GM12875 (cell line): ENCODE results near the gene NIN.
A peak's percentile ranks its signal among the peaks of the same experiment; 100 is the strongest.

Source experiments
- H3K4me3 ChIP-seq: one replicate; pipeline ENCODE4 v1.5.1; 2011; ENCODE audit warnings: low read depth, low read length, control low read depth
- TF ChIP-seq, protein P1 (sequence below): IDR thresholded peaks from 2 replicates; pipeline ENCODE4 v1.5.1; 2011; ENCODE audit warnings: low read depth, mild to moderate bottlenecking, control low read depth, inconsistent platforms, low read length, moderate library complexity, borderline replicate concordance; ENCODE audit not compliant: insufficient read depth

NIN gene

DNA sequence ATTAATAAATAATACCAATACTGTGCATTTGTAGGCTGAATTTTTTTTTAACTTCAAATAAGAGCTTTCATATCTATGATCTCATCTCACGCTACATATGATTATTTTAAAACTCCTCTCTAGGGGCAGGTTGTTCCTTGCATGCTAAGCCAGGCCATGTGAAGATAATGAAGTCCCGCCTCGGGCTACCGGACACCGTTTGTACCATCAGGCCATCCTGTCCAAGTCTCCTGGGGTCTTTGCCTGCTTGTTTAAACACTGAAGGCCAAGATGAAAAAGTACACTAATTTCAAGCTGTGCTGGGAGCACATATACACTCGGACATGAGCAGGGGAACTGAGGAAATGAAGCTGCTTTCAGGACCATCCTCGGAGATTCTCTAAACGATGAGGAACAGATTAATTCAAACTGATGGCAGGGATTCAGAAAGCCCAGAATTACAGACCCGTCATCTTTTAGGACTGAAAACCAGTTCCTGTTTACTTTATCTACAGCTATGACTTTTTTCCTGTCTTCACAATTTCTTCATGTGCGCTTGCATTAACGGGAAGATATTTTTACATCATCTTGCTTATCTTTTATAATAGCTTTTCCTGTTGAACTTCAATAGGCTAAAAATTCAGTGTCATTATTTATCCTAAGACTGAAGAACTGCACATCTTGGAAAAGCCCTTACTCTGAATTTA, 34.6 kb upstream of the NIN start:
- no peak overlapping the region for H3K4me3 ChIP-seq
- TF ChIP-seq, protein P1, sequence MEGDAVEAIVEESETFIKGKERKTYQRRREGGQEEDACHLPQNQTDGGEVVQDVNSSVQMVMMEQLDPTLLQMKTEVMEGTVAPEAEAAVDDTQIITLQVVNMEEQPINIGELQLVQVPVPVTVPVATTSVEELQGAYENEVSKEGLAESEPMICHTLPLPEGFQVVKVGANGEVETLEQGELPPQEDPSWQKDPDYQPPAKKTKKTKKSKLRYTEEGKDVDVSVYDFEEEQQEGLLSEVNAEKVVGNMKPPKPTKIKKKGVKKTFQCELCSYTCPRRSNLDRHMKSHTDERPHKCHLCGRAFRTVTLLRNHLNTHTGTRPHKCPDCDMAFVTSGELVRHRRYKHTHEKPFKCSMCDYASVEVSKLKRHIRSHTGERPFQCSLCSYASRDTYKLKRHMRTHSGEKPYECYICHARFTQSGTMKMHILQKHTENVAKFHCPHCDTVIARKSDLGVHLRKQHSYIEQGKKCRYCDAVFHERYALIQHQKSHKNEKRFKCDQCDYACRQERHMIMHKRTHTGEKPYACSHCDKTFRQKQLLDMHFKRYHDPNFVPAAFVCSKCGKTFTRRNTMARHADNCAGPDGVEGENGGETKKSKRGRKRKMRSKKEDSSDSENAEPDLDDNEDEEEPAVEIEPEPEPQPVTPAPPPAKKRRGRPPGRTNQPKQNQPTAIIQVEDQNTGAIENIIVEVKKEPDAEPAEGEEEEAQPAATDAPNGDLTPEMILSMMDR: no peak

DNA sequence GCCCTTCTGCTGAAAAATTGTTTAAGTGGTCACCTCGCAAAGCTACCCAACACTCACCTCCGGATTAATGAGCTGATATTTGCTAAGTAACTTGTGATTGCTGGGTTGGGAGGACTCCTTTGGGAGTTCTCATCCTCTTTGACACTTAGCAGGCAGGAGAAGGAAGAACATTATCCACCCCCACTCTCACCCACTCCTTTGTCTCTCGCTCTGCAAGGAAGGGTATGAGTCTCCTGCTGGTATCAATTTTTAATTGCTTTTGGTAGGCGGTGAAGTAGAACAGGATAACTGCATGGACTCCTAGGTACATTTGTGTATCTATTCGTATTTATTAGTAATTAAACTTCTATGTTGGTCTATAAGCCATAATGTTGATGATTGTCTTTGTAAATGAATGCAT, 34.0 kb upstream of the NIN start:
- TF ChIP-seq, protein P1: no peak
- no peak overlapping the region for H3K4me3 ChIP-seq

DNA sequence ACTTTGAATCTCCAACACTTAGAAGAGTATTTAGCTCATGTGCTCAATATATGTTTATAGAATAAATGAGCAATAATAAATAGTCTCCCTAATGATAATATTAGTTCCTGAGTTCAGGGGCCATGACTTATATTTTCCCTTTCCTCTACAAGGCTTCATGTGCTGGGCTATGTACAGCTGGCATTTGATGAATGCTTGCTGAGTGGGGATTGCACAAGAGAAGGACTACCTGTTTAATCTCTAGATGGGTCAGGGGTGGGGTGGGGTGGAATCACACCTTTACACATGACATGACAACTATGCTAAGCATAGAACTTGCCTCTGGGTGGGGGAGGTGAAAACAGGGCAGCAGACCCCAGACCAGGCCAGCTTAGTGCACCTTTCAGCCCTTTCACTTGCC, 33.3 kb upstream of the NIN start:
- no peak overlapping the region for H3K4me3 ChIP-seq
- TF ChIP-seq, protein P1: no peak

DNA sequence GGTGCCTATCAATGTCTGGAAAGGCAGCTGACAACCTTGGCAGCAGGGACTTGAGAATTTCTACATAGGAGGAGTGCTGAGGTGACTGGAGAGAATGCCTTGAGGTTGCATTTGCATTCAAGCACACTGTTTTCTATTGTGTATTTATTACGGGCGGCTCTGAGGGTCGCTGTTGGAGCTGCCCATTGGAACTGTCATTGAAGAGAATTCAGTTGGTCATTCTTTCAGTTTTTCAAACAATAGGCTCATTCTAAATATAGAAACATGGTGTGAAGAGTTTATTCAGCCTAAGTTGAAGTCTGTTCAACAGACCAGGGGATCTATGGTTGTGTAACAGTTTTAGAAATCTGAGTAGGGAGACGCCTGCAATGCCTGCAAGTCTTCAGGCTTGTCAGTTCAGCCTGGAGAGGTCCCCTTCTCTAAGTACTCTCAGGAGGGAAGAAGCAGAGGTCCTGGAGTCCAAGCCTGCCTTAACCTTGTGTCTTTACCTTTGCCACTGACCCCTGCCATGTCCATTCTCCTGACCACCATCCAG, 31.1 kb upstream of the NIN start:
- H3K4me3 ChIP-seq: no peak overlapping the region
- TF ChIP-seq, protein P1: no peak

DNA sequence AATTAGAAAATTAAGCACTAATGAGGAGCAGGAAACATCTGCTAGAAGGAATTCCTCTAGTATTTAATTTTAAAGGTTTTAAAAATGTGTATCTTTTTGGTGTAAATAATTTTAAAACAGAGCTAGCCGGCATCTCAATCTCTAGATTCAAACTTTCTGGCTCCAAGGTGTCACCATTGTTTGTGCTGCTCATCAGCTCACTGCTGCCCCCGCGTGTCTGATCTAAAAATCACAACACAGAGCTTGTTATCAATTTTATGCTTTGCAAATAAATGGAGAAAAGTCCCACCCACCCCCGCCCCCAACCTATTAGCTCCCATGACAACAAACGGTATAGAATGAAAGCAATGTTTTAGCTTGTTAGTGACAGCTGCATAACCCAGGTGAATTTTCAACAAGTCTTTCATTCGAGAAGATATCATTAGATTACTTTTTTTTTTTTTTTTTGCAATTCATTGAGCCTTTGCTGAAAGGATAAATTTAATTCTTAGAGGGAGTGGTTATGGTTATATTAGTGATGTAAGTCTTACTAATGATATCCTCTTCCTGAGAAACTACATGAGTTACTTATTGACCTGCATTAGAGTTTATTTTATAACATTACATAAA, 29.6 kb upstream of the NIN start:
- H3K4me3 ChIP-seq: peak overlapping the region; percentile 53
- TF ChIP-seq, protein P1: peak; percentile 55; the same call in 1 of the 2 replicates

DNA sequence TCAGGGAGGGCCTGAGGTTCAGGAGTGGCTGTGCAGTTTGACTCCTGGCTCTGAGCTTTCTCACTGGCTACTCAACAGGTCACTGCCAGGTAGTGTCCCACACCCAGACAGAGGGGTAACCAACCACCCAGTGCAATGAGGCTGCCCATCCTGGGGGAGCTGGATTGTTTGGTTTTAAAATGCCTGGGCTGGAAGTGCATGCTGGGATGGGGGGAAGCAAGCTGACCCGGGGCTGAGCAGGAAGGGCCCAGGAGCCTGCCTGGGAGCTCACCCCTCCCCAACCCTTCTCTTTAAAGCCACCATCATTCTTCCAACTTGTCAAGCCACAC, 28.3 kb upstream of the NIN start:
- TF ChIP-seq, protein P1: no peak
- H3K4me3 ChIP-seq: peak overlapping the region; percentile 53

DNA sequence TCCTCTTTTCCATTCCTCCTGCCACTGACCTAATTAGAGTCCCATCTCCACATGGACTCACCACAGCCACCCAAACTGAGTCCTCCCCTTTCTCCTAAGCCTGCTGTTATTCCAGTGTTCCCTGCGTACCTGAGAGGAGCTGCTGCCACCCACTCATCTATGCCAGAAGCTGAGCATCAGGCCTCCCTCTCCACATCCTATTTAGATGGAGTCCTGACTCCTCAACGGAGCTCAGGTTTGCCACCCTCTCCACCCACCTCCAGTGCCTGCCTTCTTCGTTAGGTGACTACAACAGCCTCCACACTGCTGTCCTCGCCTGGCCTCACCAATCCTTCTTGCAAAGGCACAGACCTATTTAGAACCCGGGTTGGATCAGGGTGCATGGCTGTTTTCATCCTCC, 25.7 kb upstream of the NIN start:
- H3K4me3 ChIP-seq: no peak overlapping the region
- TF ChIP-seq, protein P1: no peak
